ENCODE measurements around the gene AFF1. TPM values are rescaled to one million over a fixed set of nuclear protein-coding genes. Genes with fewer than 3 reads are reported as not detected.

Gene AFF1
- total RNA-seq, 1 experiment from 2014 or later: 52.8 TPM

DNA sequence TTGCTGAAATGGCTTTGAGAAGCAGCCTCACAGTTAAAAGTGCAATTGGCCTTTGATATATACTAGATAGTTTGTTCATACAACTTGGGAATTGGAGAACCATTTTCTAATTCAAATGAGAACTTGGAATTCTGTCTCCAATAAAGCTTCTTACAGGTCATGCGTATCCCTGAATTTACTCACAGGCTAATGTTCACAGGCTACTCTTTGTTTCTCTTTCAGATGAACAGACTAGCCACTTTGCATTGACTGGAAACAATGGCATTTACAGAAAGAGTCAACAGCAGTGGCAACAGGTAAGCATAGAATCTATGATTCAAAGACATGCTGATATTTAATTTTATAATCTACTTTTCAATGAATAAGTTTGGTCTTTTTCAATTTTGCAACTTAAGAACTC, 13.5 kb downstream of the AFF1 start:
- POLR2A ChIA-PET (ENCODE audit: unreplicated experiment): no interaction called here
- intact Hi-C loops (cut with micrococcal nuclease; ENCODE audit: unreplicated experiment): no loop called here
- CTCF ChIA-PET: no interaction called here

DNA sequence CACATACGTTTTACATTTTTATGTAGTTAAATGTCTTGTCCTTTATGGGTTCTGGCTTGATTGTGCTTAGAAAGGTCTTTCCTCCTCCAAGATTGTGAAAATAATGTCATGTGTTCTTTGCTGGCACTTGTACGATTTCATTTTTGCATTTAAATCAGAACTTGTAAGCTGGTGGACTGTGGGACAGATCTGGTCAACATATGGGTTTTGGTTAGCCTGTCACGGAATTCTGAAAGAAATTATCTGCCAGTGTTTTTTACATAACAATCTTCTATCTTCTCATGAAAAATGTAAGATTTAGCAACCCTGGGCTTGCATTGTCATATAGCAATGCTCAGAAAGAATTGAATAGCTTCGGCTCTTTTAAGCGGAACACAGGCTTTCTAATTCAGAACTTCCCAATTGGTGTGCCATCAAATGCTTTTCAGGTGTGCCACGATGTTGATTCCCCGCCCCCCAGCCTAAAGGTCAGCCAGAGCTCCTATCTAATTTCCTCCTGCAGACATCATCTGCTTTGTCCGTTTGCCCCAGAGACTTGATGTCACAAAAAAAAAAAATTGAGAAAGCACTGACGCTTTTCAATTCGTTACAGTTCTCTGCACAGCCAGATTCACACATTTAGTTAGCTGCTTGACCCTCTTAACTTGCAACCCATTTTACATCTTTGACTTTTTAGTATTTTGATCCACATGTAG, 16.2 kb downstream of the AFF1 start:
- 0 out of 2 replicates have a peak, but pooled peaks cover 2% of the 10 kb centered on the region for H3F3A ChIP-seq (ENCODE audit: insufficient read depth, low read depth)
- DNase-seq: no peak
- H3K4me2 ChIP-seq: no peak overlapping the region
- no TSS peak for BruUV-seq (replicated peaks)
- H3K36me3 ChIP-seq (ENCODE audit: low read depth): no peaks in the 10 kb centered on the region; the same call in 1 of the 2 replicates
- peaks cover 10% of the 10 kb centered on the region for H3K4me1 ChIP-seq (replicated peaks; ENCODE audit: insufficient read depth)
- peaks cover 8% of the 10 kb centered on the region for H3K79me2 ChIP-seq (ENCODE audit: low read depth)
- intact Hi-C loops (cut with micrococcal nuclease; ENCODE audit: unreplicated experiment): no loop called here
- no peaks in the 10 kb centered on the region for H3K9me2 ChIP-seq (ENCODE audit: insufficient read depth)
- TF ChIP-seq EZH2 (IDR thresholded peaks at IDR 0.05; ENCODE audit: low read depth): no peak
- TF ChIP-seq, protein P1, sequence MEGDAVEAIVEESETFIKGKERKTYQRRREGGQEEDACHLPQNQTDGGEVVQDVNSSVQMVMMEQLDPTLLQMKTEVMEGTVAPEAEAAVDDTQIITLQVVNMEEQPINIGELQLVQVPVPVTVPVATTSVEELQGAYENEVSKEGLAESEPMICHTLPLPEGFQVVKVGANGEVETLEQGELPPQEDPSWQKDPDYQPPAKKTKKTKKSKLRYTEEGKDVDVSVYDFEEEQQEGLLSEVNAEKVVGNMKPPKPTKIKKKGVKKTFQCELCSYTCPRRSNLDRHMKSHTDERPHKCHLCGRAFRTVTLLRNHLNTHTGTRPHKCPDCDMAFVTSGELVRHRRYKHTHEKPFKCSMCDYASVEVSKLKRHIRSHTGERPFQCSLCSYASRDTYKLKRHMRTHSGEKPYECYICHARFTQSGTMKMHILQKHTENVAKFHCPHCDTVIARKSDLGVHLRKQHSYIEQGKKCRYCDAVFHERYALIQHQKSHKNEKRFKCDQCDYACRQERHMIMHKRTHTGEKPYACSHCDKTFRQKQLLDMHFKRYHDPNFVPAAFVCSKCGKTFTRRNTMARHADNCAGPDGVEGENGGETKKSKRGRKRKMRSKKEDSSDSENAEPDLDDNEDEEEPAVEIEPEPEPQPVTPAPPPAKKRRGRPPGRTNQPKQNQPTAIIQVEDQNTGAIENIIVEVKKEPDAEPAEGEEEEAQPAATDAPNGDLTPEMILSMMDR (conservative IDR thresholded peaks at IDR 0.05): no peak
- no peaks in the 10 kb centered on the region for H3K27me3 ChIP-seq (ENCODE audit: insufficient read depth, low read depth)
- CTCF ChIA-PET: no interaction called here
- no peak overlapping the region for H2AFZ ChIP-seq
- H3K27ac ChIP-seq: no peak overlapping the region
- POLR2A ChIA-PET (ENCODE audit: unreplicated experiment): interaction anchor here (0.7 kb wide), 1 partner anchor 96 kb away, joined by 6 read pairs; no protein-coding TSS in a partner anchor
- no peak overlapping the region for H3K4me3 ChIP-seq
- no peaks in the 10 kb centered on the region for H3K9me3 ChIP-seq (ENCODE audit: insufficient read depth, low read depth)
- no peaks in the 10 kb centered on the region for H4K20me1 ChIP-seq (ENCODE audit: insufficient read depth)

More for the DNA sequence above, 13.5 kb downstream of the AFF1 start:
- Histone ChIP-seq H3K4me1 (replicated peaks; ENCODE audit: insufficient read depth) (no peaks in the 10 kb centered on the region), H3K4me2 (no peak overlapping the region), H3K9me2 (ENCODE audit: insufficient read depth) (no peaks in the 10 kb centered on the region), H3K79me2 (ENCODE audit: low read depth) (peaks cover 19% of the 10 kb centered on the region; the same call in 1 of the 2 replicates), H4K20me1 (ENCODE audit: insufficient read depth) (no peaks in the 10 kb centered on the region), H2AFZ (no peak overlapping the region), H3F3A (ENCODE audit: insufficient read depth, low read depth) (no peaks in the 10 kb centered on the region), H3K27ac (no peak overlapping the region), H3K27me3 (ENCODE audit: insufficient read depth, low read depth) (no peaks in the 10 kb centered on the region), H3K9me3 (ENCODE audit: insufficient read depth, low read depth) (no peaks in the 10 kb centered on the region), H3K4me3 (no peak overlapping the region), H3K36me3 (ENCODE audit: low read depth) (no peaks in the 10 kb centered on the region)
- no peak for DNase-seq
- BruUV-seq (replicated peaks): no TSS peak
- TF ChIP-seq EZH2 (IDR thresholded peaks at IDR 0.05; ENCODE audit: low read depth): no peak
- TF ChIP-seq, protein P1 (conservative IDR thresholded peaks at IDR 0.05): no peak

DNA sequence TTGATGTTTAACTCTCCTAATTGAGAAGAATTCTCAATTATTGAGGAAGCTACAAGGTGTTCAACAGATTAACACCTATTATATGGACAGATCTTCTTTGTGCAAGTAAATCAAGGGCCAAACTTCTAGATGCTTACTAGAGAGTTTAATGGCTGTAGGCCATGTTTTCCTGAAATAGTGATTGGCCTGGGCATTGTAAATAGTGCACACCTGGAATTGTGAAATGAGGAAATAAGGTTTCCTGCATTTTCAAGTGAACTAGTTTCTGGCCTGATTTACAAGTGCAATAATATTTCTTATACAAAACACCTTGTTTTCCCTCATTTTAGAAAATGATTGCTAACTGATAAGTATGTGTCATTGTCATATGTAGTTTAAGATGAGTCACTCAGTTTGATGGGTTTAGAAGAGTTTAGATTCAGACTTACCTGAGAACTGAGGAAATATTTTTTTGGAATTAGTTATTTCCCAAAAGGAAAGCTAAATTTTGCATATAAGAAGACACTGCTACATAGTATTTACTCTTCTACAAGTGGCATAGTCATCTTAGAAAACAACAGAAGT, 21.2 kb downstream of the AFF1 start:
- no peaks in the 10 kb centered on the region for H3K9me3 ChIP-seq (ENCODE audit: insufficient read depth, low read depth)
- no peak overlapping the region for H3K4me3 ChIP-seq
- H3K27me3 ChIP-seq (ENCODE audit: insufficient read depth, low read depth): no peaks in the 10 kb centered on the region
- H3K4me2 ChIP-seq: peak overlapping the region; percentile 12; the same call in 1 of the 2 replicates
- peak overlapping the region; percentile 47; the same call in 1 of the 2 replicates for H3K27ac ChIP-seq
- no peak overlapping the region for H2AFZ ChIP-seq
- DNase-seq: peak in 1 of 2 experiments; percentile 44
- no peak for TF ChIP-seq EZH2 (IDR thresholded peaks at IDR 0.05; ENCODE audit: low read depth)
- TF ChIP-seq, protein P1 (conservative IDR thresholded peaks at IDR 0.05): no peak
- peaks cover 6% of the 10 kb centered on the region; the same call in 1 of the 2 replicates for H3K79me2 ChIP-seq (ENCODE audit: low read depth)
- ChIA-PET CTCF (no interaction called here), POLR2A (ENCODE audit: unreplicated experiment) (interaction anchor here (0.6 kb wide), 2 partner anchors 20 to 37 kb away, joined by 3 to 4 read pairs; no protein-coding TSS in a partner anchor)
- no peaks in the 10 kb centered on the region; the same call in 1 of the 2 replicates for H3K36me3 ChIP-seq (ENCODE audit: low read depth)
- no TSS peak for BruUV-seq (replicated peaks)
- H3K9me2 ChIP-seq (ENCODE audit: insufficient read depth): no peaks in the 10 kb centered on the region
- peaks cover 21% of the 10 kb centered on the region for H3F3A ChIP-seq (ENCODE audit: insufficient read depth, low read depth)
- intact Hi-C loops (cut with micrococcal nuclease; ENCODE audit: unreplicated experiment): loop anchor here (2.0 kb wide), 1 partner anchor 19 kb away; no protein-coding TSS in a partner anchor
- H3K4me1 ChIP-seq (replicated peaks; ENCODE audit: insufficient read depth): peaks cover 33% of the 10 kb centered on the region
- no peaks in the 10 kb centered on the region for H4K20me1 ChIP-seq (ENCODE audit: insufficient read depth)
